Measurements from ENCODE around the gene C6orf89. TPM values are rescaled to one million over a fixed set of nuclear protein-coding genes. Genes with fewer than 3 reads are reported as not detected.

C6orf89 gene
- total and polyA plus RNA-seq, 4 donors, result 22.9 to 59.5 (median 39.4) TPM

GRCh38 chr6:36893976-36894932 is 8.5 kb downstream of the C6orf89 start:
- Histone ChIP-seq H3K9ac (ENCODE audit: insufficient read depth in 1 of 2, low read length in 2 of 2) (no peak overlapping the region), H3K36me3 (ENCODE audit: control insufficient read depth in 4 of 4, insufficient read depth in 4 of 4, low read length in 4 of 4) (peaks cover 0 to 9% (median 5%) of the 10 kb centered on the region in 4 donors), H3K27ac (ENCODE audit: low read depth in 1 of 2, low read length in 1 of 2) (no peak overlapping the region), H3K4me1 (ENCODE audit: control insufficient read depth in 5 of 5, insufficient read depth in 5 of 5, low read length in 5 of 5) (peaks cover 0 to under 1% (median 0%) of the 10 kb centered on the region in 5 donors), H3K4me3 (no peak overlapping the region), H3K9me3 (ENCODE audit: control insufficient read depth in 4 of 4, insufficient read depth in 3 of 4, low read length in 3 of 4) (no peaks in the 10 kb centered on the region), H3K27me3 (ENCODE audit: control insufficient read depth in 3 of 3, insufficient read depth in 3 of 3, low read length in 2 of 3) (no peaks in the 10 kb centered on the region)
- 93 to 94% methylated on average over 8 of the region's 8 CpGs for WGBS, 2 donors
- ATAC-seq (ENCODE audit: insufficient read depth, low FRiP score) (no peak), DNase-seq (no peak)
- TF ChIP-seq CTCF (IDR thresholded peaks at IDR 0.05; ENCODE audit: control extremely low read depth, extremely low read depth), result no peak

- no peak for DNase-seq
- H3K36me3 ChIP-seq (ENCODE audit: control insufficient read depth in 4 of 4, insufficient read depth in 4 of 4, low read length in 4 of 4), result peaks cover 3 to 16% (median 15%) of the 10 kb centered on the region in 4 donors
- H3K9me3 ChIP-seq (ENCODE audit: control insufficient read depth in 4 of 4, insufficient read depth in 3 of 4, low read length in 3 of 4), result no peaks in the 10 kb centered on the region
- WGBS, 2 donors, result 79 to 86% methylated on average over 6 of the region's 6 CpGs
- no peak for ATAC-seq (ENCODE audit: insufficient read depth, low FRiP score)
- no peaks in the 10 kb centered on the region for H3K27me3 ChIP-seq (ENCODE audit: control insufficient read depth in 3 of 3, insufficient read depth in 3 of 3, low read length in 2 of 3)
- no peak overlapping the region for H3K9ac ChIP-seq (ENCODE audit: insufficient read depth in 1 of 2, low read length in 2 of 2)
- no peak overlapping the region for H3K4me3 ChIP-seq
- H3K27ac ChIP-seq (ENCODE audit: low read depth in 1 of 2, low read length in 1 of 2), result no peak overlapping the region
- TF ChIP-seq CTCF (IDR thresholded peaks at IDR 0.05; ENCODE audit: control extremely low read depth, extremely low read depth), result no peak
- no peaks in the 10 kb centered on the region for H3K4me1 ChIP-seq (ENCODE audit: control insufficient read depth in 5 of 5, insufficient read depth in 5 of 5, low read length in 5 of 5)
Observed at GRCh38 chr6:36897609-36898008, 11.9 kb downstream of the C6orf89 start.

GRCh38 chr6:36904114-36904513 is 18.4 kb downstream of the C6orf89 start:
- WGBS, 2 donors, result 83 to 88% methylated on average over 4 of the region's 4 CpGs
- Histone ChIP-seq H3K4me1 (ENCODE audit: control insufficient read depth in 5 of 5, insufficient read depth in 5 of 5, low read length in 5 of 5) (peaks cover 7 to 16% (median 12%) of the 10 kb centered on the region in 5 donors), H3K9me3 (ENCODE audit: control insufficient read depth in 4 of 4, insufficient read depth in 3 of 4, low read length in 3 of 4) (no peaks in the 10 kb centered on the region), H3K9ac (ENCODE audit: insufficient read depth in 1 of 2, low read length in 2 of 2) (no peak overlapping the region), H3K4me3 (no peak overlapping the region), H3K27me3 (ENCODE audit: control insufficient read depth in 3 of 3, insufficient read depth in 3 of 3, low read length in 2 of 3) (no peaks in the 10 kb centered on the region), H3K36me3 (ENCODE audit: control insufficient read depth in 4 of 4, insufficient read depth in 4 of 4, low read length in 4 of 4) (peaks cover 3 to 24% (median 15%) of the 10 kb centered on the region in 4 donors), H3K27ac (ENCODE audit: low read depth in 1 of 2, low read length in 1 of 2) (no peak overlapping the region)
- no peak for ATAC-seq (ENCODE audit: insufficient read depth, low FRiP score)
- DNase-seq, result no peak
- no peak for TF ChIP-seq CTCF (IDR thresholded peaks at IDR 0.05; ENCODE audit: control extremely low read depth, extremely low read depth)
